ENCODE results near the gene NLK. TPM values are rescaled to one million over a fixed set of nuclear protein-coding genes. Genes with fewer than 3 reads are reported as not detected.

NLK gene
- total RNA-seq, 1 donor from 2014 or later: 26.3 TPM

DNA sequence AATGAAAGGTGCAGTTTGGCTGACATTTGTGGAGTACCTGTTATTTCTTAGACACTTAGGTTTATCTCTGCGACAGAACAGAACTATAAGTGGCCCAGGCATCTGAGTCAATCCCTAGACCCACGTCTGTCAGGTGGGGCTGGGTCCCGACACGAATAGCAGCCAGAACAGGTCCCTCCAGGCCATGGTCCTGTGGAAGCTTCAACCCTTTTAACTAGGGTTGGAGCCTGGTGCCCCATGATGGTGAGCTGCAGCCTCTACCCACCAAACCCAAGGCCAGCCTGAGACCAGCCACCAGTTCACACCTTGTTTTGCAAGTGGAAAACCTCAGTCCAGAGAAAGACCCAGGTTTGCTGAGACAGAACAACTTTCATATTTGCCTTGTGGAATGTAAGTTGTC, 202.0 kb downstream of the NLK start:
- no peak for TF ChIP-seq CTCF (IDR thresholded peaks at IDR 0.05; ENCODE audit: borderline replicate concordance)
- Histone ChIP-seq H3K4me3 (no peak overlapping the region), H3K4me1 (no peaks in the 10 kb centered on the region), H3K9me3 (replicated peaks) (no peaks in the 10 kb centered on the region), H3K36me3 (no peaks in the 10 kb centered on the region), H3K27me3 (ENCODE audit: low read depth) (no peaks in the 10 kb centered on the region), H3K27ac (replicated peaks) (no peak overlapping the region)
- intact Hi-C loops (cut with micrococcal nuclease): no loop called here
- no peak for DNase-seq

Other genes starting within 250 kb of the NLK start
- 0.19 TPM for gene NOS2, start 242.1 kb upstream of the NLK start, total RNA-seq
- gene LYRM9, start 149.3 kb upstream of the NLK start, total RNA-seq: 8.3 TPM